ENCODE results near the gene SPTBN5. TPM values are rescaled to one million over a fixed set of nuclear protein-coding genes. Genes with fewer than 3 reads are reported as not detected.

Gene SPTBN5
- total and polyA plus RNA-seq, 2 donors (not counting 1 experiment from before 2014, with no cell fraction given): 0.55 to 1.4 TPM

DNA sequence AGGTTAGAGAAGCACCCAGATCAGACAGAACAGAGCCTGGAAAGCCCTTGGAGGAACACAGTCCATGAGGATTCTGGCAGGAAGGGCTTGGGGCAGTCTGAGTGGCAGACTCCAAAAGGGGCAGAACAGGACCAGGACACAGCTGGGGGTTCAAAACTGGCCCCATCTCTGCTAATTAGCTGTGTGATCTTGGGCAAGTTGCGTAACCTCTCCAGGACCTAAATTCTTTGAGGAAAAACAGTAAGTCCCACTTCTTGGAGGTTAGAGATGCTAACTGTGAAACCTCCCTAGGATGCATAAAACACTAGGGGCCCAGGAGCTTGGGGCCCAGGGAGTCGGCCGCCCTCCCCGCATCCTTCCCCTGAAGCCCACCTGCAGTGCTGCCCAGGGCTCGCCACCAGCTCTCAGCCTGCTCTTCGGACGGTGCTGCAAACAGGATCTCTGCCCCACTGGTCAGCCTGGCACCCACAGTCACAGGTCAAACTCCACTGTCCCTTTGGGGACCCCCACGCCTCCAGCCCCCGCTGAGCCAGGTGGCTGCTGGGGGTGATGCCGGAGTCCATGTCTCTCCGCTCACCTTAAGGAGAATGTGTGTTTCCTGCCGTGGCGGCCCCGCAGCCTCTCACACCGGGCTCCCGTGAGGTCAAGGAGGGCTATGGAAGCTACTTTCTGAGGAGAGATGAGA lies 43.2 kb downstream of the SPTBN5 start:
- Mint-ChIP-seq H3K27me3 (no peaks in the 10 kb centered on the region), H3K27ac (no peak overlapping the region), H3K4me1 (peaks cover 2% of the 10 kb centered on the region), H3K4me3 (no peak overlapping the region), H3K9me3 (ENCODE audit: insufficient read depth) (no peaks in the 10 kb centered on the region)
- Histone ChIP-seq H3K4me2 (replicated peaks; ENCODE audit: low read depth, low read length, poor library complexity, severe bottlenecking) (no peak overlapping the region), H3K9me3 (ENCODE audit: control extremely low read depth in 1 of 3, control insufficient read depth in 2 of 3, insufficient read depth in 1 of 3, low read length in 2 of 3) (no peaks in the 10 kb centered on the region), H3K79me2 (ENCODE audit: control insufficient read depth, insufficient read depth, low read length) (no peaks in the 10 kb centered on the region), H4K20me1 (ENCODE audit: control insufficient read depth, insufficient read depth, low read length, poor library complexity, severe bottlenecking) (no peaks in the 10 kb centered on the region), H3K27ac (ENCODE audit: low read length in 2 of 2) (no peak overlapping the region), H3K4me1 (ENCODE audit: control insufficient read depth in 2 of 2, insufficient read depth in 2 of 2, low read length in 2 of 2) (no peaks in the 10 kb centered on the region), H2AFZ (ENCODE audit: insufficient read depth, low read depth, low read length, poor library complexity, severe bottlenecking) (no peak overlapping the region), H3K36me3 (replicated peaks in 1 of 2; ENCODE audit: control extremely low read depth in 1 of 2, control insufficient read depth in 1 of 2, extremely low read depth in 1 of 2, insufficient read depth in 2 of 2, low read length in 1 of 2) (peaks cover 0 to 21% of the 10 kb centered on the region in 2 experiments), H3K27me3 (replicated peaks in 1 of 4; ENCODE audit: control extremely low read depth in 1 of 4, control insufficient read depth in 3 of 4, insufficient read depth in 4 of 4, low read length in 3 of 4) (peaks cover 0 to 4% (median 0%) of the 10 kb centered on the region in 4 experiments), H3K4me3 (ENCODE audit: control extremely low read depth in 1 of 5, extremely low read depth in 1 of 5, insufficient read depth in 1 of 5, low read depth in 2 of 5, low read length in 4 of 5) (no peak overlapping the region), H3K9ac (ENCODE audit: low read length) (no peak overlapping the region)
- TF ChIP-seq EZH2 (IDR thresholded peaks at IDR 0.05; ENCODE audit: borderline replicate concordance, insufficient read depth, low read depth, low read length, poor library complexity, severe bottlenecking): no peak
- no peak for TF ChIP-seq CTCF (IDR thresholded peaks at IDR 0.05)
- CTCF ChIA-PET: interaction anchor here (1.1 to 1.9 kb wide), 4 partner anchors 13 to 54 kb away, joined by 3 to 7 read pairs (median 3); no protein-coding TSS in a partner anchor
- DNase-seq (no peak), ATAC-seq (ENCODE audit: low read depth) (peak; percentile 28)
- 54% methylated on average over 10 of the region's 16 CpGs for WGBS (ENCODE audit: insufficient coverage)
- POLR2A ChIA-PET: no interaction called here
- intact Hi-C loops (cut with micrococcal nuclease): no loop called here

GRCh38 chr15:41849861-41850260 lies 44.0 kb downstream of the SPTBN5 start:
- no peak overlapping the region for H3K27ac ChIP-seq (ENCODE audit: low read length in 2 of 2)
- no peaks in the 10 kb centered on the region for H3K4me1 ChIP-seq (ENCODE audit: control insufficient read depth in 2 of 2, insufficient read depth in 2 of 2, low read length in 2 of 2)
- no peaks in the 10 kb centered on the region for H3K79me2 ChIP-seq (ENCODE audit: control insufficient read depth, insufficient read depth, low read length)
- no peak overlapping the region for H3K9ac ChIP-seq (ENCODE audit: low read length)
- H3K27ac Mint-ChIP-seq: no peak overlapping the region
- peaks cover 0 to 26% of the 10 kb centered on the region in 2 experiments for H3K36me3 ChIP-seq (replicated peaks in 1 of 2; ENCODE audit: control extremely low read depth in 1 of 2, control insufficient read depth in 1 of 2, extremely low read depth in 1 of 2, insufficient read depth in 2 of 2, low read length in 1 of 2)
- no peak overlapping the region for H3K4me2 ChIP-seq (replicated peaks; ENCODE audit: low read depth, low read length, poor library complexity, severe bottlenecking)
- no peaks in the 10 kb centered on the region for H3K9me3 Mint-ChIP-seq (ENCODE audit: insufficient read depth)
- ATAC-seq (ENCODE audit: low read depth): no peak
- ChIA-PET CTCF (interaction anchor here (1.1 to 1.2 kb wide), 2 partner anchors 14 to 53 kb away, joined by 3 read pairs; no protein-coding TSS in a partner anchor), POLR2A (no interaction called here)
- no peak for DNase-seq
- intact Hi-C loops (cut with micrococcal nuclease): no loop called here
- H3K4me3 ChIP-seq (ENCODE audit: control extremely low read depth in 1 of 5, extremely low read depth in 1 of 5, insufficient read depth in 1 of 5, low read depth in 2 of 5, low read length in 4 of 5): no peak overlapping the region
- H3K9me3 ChIP-seq (ENCODE audit: control extremely low read depth in 1 of 3, control insufficient read depth in 2 of 3, insufficient read depth in 1 of 3, low read length in 2 of 3): no peaks in the 10 kb centered on the region
- 90% methylated on average over 5 of the region's 8 CpGs for WGBS (ENCODE audit: insufficient coverage)
- H3K4me1 Mint-ChIP-seq: peaks cover 2% of the 10 kb centered on the region
- TF ChIP-seq CTCF (IDR thresholded peaks at IDR 0.05) (no peak), EZH2 (IDR thresholded peaks at IDR 0.05; ENCODE audit: borderline replicate concordance, insufficient read depth, low read depth, low read length, poor library complexity, severe bottlenecking) (no peak)
- no peak overlapping the region for H3K4me3 Mint-ChIP-seq
- H4K20me1 ChIP-seq (ENCODE audit: control insufficient read depth, insufficient read depth, low read length, poor library complexity, severe bottlenecking): no peaks in the 10 kb centered on the region
- H3K27me3 Mint-ChIP-seq: no peaks in the 10 kb centered on the region
- H2AFZ ChIP-seq (ENCODE audit: insufficient read depth, low read depth, low read length, poor library complexity, severe bottlenecking): no peak overlapping the region
- peaks cover 0 to 4% (median 0%) of the 10 kb centered on the region in 4 experiments for H3K27me3 ChIP-seq (replicated peaks in 1 of 4; ENCODE audit: control extremely low read depth in 1 of 4, control insufficient read depth in 3 of 4, insufficient read depth in 4 of 4, low read length in 3 of 4)

Data from B cell (primary cell).